ENCODE measurements around the gene RPA1. TPM values are rescaled to one million over a fixed set of nuclear protein-coding genes. Genes with fewer than 3 reads are reported as not detected.

Gene RPA1
- total and polyA plus RNA-seq, 4 donors = 9.2 to 29.5 (median 11.9) TPM

DNA sequence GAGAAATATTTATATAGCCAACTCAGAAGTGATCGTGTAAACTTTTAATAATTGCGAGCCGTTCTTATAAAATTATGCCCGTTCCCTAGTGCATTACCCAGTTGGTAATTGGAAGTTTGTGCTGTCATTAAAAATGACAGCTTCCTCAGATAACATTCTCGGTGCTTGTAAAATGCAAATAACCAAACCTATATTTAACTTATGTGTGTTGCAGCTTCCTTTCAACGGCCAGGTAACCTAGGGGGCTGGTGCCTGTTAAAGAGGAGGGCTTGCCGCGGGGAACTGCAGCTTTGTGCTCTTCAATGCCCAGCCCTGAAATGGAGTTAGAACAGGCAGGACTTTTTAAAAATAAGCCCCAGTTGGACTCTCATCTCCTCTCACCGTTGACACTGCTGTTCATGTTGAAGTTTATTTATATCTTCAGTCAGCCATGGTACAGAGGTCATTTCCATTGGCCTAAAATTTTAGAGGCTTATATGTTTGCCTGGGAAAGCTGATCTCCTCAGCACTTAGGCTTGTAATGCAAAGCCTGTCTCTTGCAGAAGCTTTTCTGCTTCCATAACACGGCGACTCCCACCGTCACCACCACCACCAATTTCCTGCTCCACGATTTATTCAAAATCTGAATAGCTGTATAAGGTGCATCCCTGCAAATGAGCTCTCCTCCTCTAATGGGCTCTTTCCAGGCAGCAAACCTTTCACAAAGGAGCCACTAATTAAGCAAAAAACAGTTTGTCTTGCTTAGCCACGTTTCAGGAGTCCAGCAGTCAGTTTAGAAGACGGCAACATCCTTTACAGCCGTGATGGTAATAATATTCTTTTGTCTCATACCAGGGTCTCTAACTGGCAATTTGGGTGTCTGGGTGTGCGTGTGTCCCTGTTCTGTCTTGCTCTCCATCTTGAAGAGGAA, 74.7 kb downstream of the RPA1 start:
- no peaks in the 10 kb centered on the region for H3K36me3 ChIP-seq (ENCODE audit: control insufficient read depth in 4 of 4, insufficient read depth in 3 of 4, low read depth in 1 of 4, low read length in 3 of 4)
- whole genome bisulfite sequencing = 59% methylated on average over 17 of the region's 17 CpGs
- no peak overlapping the region for H3K9ac ChIP-seq (ENCODE audit: low read depth in 1 of 2, low read length in 2 of 2)
- no peak for TF ChIP-seq RAD21 (IDR thresholded peaks at IDR 0.05)
- peak; percentile 31 for TF ChIP-seq YY1 (IDR thresholded peaks at IDR 0.05)
- no peak for TF ChIP-seq TAF1 (conservative IDR thresholded peaks at IDR 0.05)
- TF ChIP-seq, protein P1, sequence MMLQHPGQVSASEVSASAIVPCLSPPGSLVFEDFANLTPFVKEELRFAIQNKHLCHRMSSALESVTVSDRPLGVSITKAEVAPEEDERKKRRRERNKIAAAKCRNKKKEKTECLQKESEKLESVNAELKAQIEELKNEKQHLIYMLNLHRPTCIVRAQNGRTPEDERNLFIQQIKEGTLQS (IDR thresholded peaks at IDR 0.05) = no peak
- TF ChIP-seq, protein P2, sequence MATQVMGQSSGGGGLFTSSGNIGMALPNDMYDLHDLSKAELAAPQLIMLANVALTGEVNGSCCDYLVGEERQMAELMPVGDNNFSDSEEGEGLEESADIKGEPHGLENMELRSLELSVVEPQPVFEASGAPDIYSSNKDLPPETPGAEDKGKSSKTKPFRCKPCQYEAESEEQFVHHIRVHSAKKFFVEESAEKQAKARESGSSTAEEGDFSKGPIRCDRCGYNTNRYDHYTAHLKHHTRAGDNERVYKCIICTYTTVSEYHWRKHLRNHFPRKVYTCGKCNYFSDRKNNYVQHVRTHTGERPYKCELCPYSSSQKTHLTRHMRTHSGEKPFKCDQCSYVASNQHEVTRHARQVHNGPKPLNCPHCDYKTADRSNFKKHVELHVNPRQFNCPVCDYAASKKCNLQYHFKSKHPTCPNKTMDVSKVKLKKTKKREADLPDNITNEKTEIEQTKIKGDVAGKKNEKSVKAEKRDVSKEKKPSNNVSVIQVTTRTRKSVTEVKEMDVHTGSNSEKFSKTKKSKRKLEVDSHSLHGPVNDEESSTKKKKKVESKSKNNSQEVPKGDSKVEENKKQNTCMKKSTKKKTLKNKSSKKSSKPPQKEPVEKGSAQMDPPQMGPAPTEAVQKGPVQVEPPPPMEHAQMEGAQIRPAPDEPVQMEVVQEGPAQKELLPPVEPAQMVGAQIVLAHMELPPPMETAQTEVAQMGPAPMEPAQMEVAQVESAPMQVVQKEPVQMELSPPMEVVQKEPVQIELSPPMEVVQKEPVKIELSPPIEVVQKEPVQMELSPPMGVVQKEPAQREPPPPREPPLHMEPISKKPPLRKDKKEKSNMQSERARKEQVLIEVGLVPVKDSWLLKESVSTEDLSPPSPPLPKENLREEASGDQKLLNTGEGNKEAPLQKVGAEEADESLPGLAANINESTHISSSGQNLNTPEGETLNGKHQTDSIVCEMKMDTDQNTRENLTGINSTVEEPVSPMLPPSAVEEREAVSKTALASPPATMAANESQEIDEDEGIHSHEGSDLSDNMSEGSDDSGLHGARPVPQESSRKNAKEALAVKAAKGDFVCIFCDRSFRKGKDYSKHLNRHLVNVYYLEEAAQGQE (IDR thresholded peaks at IDR 0.05) = no peak
- TF ChIP-seq, protein P3, sequence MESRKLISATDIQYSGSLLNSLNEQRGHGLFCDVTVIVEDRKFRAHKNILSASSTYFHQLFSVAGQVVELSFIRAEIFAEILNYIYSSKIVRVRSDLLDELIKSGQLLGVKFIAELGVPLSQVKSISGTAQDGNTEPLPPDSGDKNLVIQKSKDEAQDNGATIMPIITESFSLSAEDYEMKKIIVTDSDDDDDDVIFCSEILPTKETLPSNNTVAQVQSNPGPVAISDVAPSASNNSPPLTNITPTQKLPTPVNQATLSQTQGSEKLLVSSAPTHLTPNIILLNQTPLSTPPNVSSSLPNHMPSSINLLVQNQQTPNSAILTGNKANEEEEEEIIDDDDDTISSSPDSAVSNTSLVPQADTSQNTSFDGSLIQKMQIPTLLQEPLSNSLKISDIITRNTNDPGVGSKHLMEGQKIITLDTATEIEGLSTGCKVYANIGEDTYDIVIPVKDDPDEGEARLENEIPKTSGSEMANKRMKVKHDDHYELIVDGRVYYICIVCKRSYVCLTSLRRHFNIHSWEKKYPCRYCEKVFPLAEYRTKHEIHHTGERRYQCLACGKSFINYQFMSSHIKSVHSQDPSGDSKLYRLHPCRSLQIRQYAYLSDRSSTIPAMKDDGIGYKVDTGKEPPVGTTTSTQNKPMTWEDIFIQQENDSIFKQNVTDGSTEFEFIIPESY (IDR thresholded peaks at IDR 0.05) = no peak
- TF ChIP-seq RXRA (IDR thresholded peaks at IDR 0.05) = peak in 1 of 2 donors; percentile 24
- TF ChIP-seq HNF4A (conservative IDR thresholded peaks at IDR 0.05) = peak; percentile 55 to 71
- TF ChIP-seq SP1 (IDR thresholded peaks at IDR 0.05) = peak; percentile 36
- TF ChIP-seq HNF4G (IDR thresholded peaks at IDR 0.05) = no peak
- no peak for TF ChIP-seq FOXA1 (IDR thresholded peaks at IDR 0.05)
- H3K9me3 ChIP-seq (ENCODE audit: control insufficient read depth in 4 of 4, low read length in 3 of 4) = no peaks in the 10 kb centered on the region
- DNase-seq (ENCODE audit: low spot score) = no peak
- peaks cover 7 to 28% (median 23%) of the 10 kb centered on the region in 4 donors for H3K4me1 ChIP-seq (ENCODE audit: control insufficient read depth in 4 of 4, insufficient read depth in 4 of 4, low read length in 3 of 4)
- no peak overlapping the region for H3K4me3 ChIP-seq (ENCODE audit: low read depth in 1 of 3, low read length in 3 of 3)
- no peak overlapping the region for H3K27ac ChIP-seq (ENCODE audit: low read depth in 1 of 2, low read length in 2 of 2)
- H3K27me3 ChIP-seq (ENCODE audit: control insufficient read depth in 4 of 4, insufficient read depth in 4 of 4, low read length in 3 of 4) = no peaks in the 10 kb centered on the region

DNA sequence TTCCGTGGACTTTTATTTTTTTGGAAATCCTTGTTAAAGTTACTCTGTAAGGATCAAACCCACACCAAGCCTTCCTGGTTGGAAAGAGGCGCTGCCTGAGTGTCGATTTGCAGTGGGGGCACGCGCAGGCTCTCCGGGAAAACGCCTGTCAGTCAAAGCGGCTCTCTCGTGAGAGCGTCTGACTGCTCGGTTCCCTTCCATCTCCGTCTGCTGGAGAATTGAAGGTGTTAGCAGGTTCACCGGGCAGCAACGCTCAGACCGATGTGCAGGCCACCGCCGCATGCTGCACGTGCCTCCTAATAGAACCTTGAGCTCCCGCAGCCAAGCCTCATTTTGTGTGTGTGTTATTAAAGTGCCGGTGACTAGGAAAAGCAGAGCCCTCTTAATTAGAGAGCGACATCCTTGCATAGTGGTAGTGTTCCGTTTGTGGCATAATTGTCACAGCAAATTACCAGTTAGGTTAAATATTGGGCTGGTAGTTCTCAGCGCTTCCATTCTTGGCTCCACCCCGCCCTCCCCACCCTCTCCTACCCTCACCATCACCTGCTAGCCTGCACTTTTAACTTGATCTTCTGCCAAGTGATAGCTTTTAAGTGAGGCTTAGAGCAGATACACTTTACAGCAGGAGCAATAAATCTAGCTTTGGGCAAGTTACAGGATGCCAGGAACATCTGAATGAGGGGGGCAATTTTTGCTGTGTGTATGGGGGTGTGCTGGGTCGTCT, 75.5 kb downstream of the RPA1 start:
- DNase-seq (ENCODE audit: low spot score) = no peak
- Histone ChIP-seq H3K27me3 (ENCODE audit: control insufficient read depth in 4 of 4, insufficient read depth in 4 of 4, low read length in 3 of 4) (no peaks in the 10 kb centered on the region), H3K4me1 (ENCODE audit: control insufficient read depth in 4 of 4, insufficient read depth in 4 of 4, low read length in 3 of 4) (peaks cover 11 to 36% (median 31%) of the 10 kb centered on the region in 4 donors), H3K9ac (ENCODE audit: low read depth in 1 of 2, low read length in 2 of 2) (no peak overlapping the region), H3K27ac (ENCODE audit: low read depth in 1 of 2, low read length in 2 of 2) (no peak overlapping the region), H3K36me3 (ENCODE audit: control insufficient read depth in 4 of 4, insufficient read depth in 3 of 4, low read depth in 1 of 4, low read length in 3 of 4) (no peaks in the 10 kb centered on the region), H3K9me3 (ENCODE audit: control insufficient read depth in 4 of 4, low read length in 3 of 4) (no peaks in the 10 kb centered on the region), H3K4me3 (ENCODE audit: low read depth in 1 of 3, low read length in 3 of 3) (no peak overlapping the region)
- TF ChIP-seq, protein P4, sequence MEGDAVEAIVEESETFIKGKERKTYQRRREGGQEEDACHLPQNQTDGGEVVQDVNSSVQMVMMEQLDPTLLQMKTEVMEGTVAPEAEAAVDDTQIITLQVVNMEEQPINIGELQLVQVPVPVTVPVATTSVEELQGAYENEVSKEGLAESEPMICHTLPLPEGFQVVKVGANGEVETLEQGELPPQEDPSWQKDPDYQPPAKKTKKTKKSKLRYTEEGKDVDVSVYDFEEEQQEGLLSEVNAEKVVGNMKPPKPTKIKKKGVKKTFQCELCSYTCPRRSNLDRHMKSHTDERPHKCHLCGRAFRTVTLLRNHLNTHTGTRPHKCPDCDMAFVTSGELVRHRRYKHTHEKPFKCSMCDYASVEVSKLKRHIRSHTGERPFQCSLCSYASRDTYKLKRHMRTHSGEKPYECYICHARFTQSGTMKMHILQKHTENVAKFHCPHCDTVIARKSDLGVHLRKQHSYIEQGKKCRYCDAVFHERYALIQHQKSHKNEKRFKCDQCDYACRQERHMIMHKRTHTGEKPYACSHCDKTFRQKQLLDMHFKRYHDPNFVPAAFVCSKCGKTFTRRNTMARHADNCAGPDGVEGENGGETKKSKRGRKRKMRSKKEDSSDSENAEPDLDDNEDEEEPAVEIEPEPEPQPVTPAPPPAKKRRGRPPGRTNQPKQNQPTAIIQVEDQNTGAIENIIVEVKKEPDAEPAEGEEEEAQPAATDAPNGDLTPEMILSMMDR (IDR thresholded peaks at IDR 0.05; ENCODE audit: low read depth, low read length, missing input control) = no peak
- no peak for TF ChIP-seq YY1 (IDR thresholded peaks at IDR 0.05)
- no peak for TF ChIP-seq SP1 (IDR thresholded peaks at IDR 0.05)
- TF ChIP-seq FOXA2 (IDR thresholded peaks at IDR 0.05) = no peak
- no peak for TF ChIP-seq EGR1 (IDR thresholded peaks at IDR 0.05; ENCODE audit: low read depth in 2 of 2)
- no peak for TF ChIP-seq FOXA1 (IDR thresholded peaks at IDR 0.05)
- TF ChIP-seq HNF4A (conservative IDR thresholded peaks at IDR 0.05) = no peak
- TF ChIP-seq, protein P3 (IDR thresholded peaks at IDR 0.05) = no peak
- TF ChIP-seq NR2F2 (IDR thresholded peaks at IDR 0.05) = no peak
- WGBS = 66% methylated on average over 25 of the region's 25 CpGs
